Spleen (tissue), 7 donors: ENCODE data around the gene TENM4.

ENCODE experiments used
- POLR2A ChIP-seq, 3 donors: fragments of 450-650 bp; IDR thresholded peaks; one replicate each; pipeline ENCODE4 v1.5.1; 2017; ENCODE audit warnings: antibody characterized with exemption in 3 of 3, mild to moderate bottlenecking in 1 of 3
- TF ChIP-seq, protein P1 (sequence below), 11 experiments: fragments of 200-600 bp in 7 of 11; fragments of 450-650 bp in 4 of 11; sonication (generic) in 4 of 11; IDR thresholded peaks in 8 of 11; conservative IDR thresholded peaks in 3 of 11; 1 replicate in 7 of 11; 2 replicates in 4 of 11; pipeline versions ENCODE4 v1.4.0 to v1.8.0; 2016 to 2021; ENCODE audit warnings: antibody characterized with exemption in 11 of 11, inconsistent platforms in 4 of 11, mild to moderate bottlenecking in 1 of 11
- donor health status: DM: no; HTN: no; CAD: no; lungs with moderate emphysema.
- donor health status: DM: no; HTN: no; CAD: no.
- donor health status: DM: no; HTN: no; CAD: no.

DNA sequence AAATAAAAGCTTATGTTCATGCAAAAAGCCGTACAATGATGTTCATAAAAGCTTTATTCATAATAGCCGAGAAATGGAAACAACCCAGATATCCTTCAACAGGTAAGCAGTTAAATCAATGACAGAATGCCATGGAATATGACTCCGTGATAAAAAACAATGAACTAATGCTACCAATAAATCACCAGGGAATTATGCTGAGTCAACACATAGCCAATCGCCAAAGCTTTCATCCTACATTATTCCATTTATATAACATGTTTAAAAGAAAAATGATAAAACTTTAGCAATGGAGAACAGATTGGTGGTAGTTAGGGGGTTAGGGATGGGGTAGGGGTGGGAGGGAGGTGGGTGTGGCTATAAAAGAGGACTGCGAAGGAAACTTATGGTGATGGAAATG lies 356.4 kb downstream of the TENM4 start:
- TF ChIP-seq, protein P1, sequence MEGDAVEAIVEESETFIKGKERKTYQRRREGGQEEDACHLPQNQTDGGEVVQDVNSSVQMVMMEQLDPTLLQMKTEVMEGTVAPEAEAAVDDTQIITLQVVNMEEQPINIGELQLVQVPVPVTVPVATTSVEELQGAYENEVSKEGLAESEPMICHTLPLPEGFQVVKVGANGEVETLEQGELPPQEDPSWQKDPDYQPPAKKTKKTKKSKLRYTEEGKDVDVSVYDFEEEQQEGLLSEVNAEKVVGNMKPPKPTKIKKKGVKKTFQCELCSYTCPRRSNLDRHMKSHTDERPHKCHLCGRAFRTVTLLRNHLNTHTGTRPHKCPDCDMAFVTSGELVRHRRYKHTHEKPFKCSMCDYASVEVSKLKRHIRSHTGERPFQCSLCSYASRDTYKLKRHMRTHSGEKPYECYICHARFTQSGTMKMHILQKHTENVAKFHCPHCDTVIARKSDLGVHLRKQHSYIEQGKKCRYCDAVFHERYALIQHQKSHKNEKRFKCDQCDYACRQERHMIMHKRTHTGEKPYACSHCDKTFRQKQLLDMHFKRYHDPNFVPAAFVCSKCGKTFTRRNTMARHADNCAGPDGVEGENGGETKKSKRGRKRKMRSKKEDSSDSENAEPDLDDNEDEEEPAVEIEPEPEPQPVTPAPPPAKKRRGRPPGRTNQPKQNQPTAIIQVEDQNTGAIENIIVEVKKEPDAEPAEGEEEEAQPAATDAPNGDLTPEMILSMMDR (IDR thresholded peaks at IDR 0.05 in 8 of 11, conservative IDR thresholded peaks at IDR 0.05 in 3 of 11): no peak
- TF ChIP-seq POLR2A (IDR thresholded peaks at IDR 0.05): no peak
